PC-3 (cell line): Measurements from ENCODE around the gene DSG4. TPM values are rescaled to one million over a fixed set of nuclear protein-coding genes. Genes with fewer than 3 reads are reported as not detected.

Experiments
- ATAC-seq: fragments of 200-7000 bp; cut with Tn5 transposase; 2 replicates; pipeline ENCODE4 v1.9.1; 2020; ENCODE audit warnings: mild to moderate bottlenecking, moderate library complexity
- BruUV-seq: library from RNA; stranded (reverse); fragments of 400-500 nt; replicated peaks from 2 replicates; lab custom pipeline; 2021; lab: Mats Ljungman, UMichigan
- CTCF ChIA-PET: fragments of 300-600 bp; sonication (Branson Sonifier 250); formaldehyde crosslinking; loops from one replicate; lab custom pipeline; 2022; ENCODE audit warnings: antibody characterized with exemption; lab: Charles Lee
- POLR2A ChIA-PET: fragments of 300-600 bp; sonication (Branson Sonifier 250); formaldehyde crosslinking; loops from one replicate; lab custom pipeline; 2022; ENCODE audit warnings: antibody characterized with exemption; ENCODE audit not compliant: unreplicated experiment; lab: Charles Lee
- DNase-seq: peaks from one replicate; pipeline ENCODE4 v3.0.0-alpha.2; 2015
- H2AFZ ChIP-seq: fragments of 300-600 bp; sonication (generic); 2 replicates; pipeline ENCODE4 v1.6.0; 2016; ENCODE audit warnings: antibody characterized with exemption, low read length
- H3F3A ChIP-seq: fragments of 300-600 bp; sonication (generic); one replicate; pipeline ENCODE4 v1.6.0; 2017; ENCODE audit warnings: antibody characterized with exemption, low read length, control low read depth, mild to moderate bottlenecking; ENCODE audit not compliant: unreplicated experiment
- H3K27ac ChIP-seq: fragments of 300-600 bp; sonication (generic); 2 replicates; pipeline ENCODE4 v1.5.1; 2016; ENCODE audit warnings: mild to moderate bottlenecking, low read length
- H3K27me3 ChIP-seq: fragments of 300-600 bp; sonication (generic); 2 replicates; pipeline ENCODE4 v1.6.1; 2016; ENCODE audit warnings: low read length, mixed read lengths
- H3K36me3 ChIP-seq: fragments of 300-600 bp; sonication (generic); 2 replicates; pipeline ENCODE4 v1.6.1; 2016; ENCODE audit warnings: low read depth, mixed run types, low read length, mixed read lengths
- H3K4me1 ChIP-seq: fragments of 300-600 bp; sonication (generic); 2 replicates; pipeline ENCODE4 v1.5.1; 2016; ENCODE audit warnings: low read length; ENCODE audit not compliant: insufficient read depth
- H3K4me2 ChIP-seq: fragments of 300-600 bp; sonication (generic); 2 replicates; pipeline ENCODE4 v1.6.0; 2016; ENCODE audit warnings: low read length
- H3K4me3 ChIP-seq: fragments of 300-600 bp; sonication (generic); 2 replicates; pipeline ENCODE4 v1.5.1; 2016; ENCODE audit warnings: mild to moderate bottlenecking, low read length, mixed read lengths
- H3K79me2 ChIP-seq: fragments of 300-600 bp; sonication (generic); 2 replicates; pipeline ENCODE4 v1.6.1; 2017; ENCODE audit warnings: low read length, mixed read lengths
- H3K9ac ChIP-seq: fragments of 300-600 bp; sonication (generic); 2 replicates; pipeline ENCODE4 v1.6.0; 2016; ENCODE audit warnings: mild to moderate bottlenecking, low read length
- H3K9me2 ChIP-seq: fragments of 300-600 bp; sonication (generic); replicated peaks from 2 replicates; pipeline ENCODE4 v1.6.1; 2016; ENCODE audit warnings: mixed run types, low read length, mixed read lengths
- H3K9me3 ChIP-seq: fragments of 300-600 bp; sonication (generic); 2 replicates; pipeline ENCODE4 v1.6.1; 2016; ENCODE audit warnings: low read length, mixed read lengths
- H4K20me1 ChIP-seq: fragments of 300-600 bp; sonication (generic); 2 replicates; pipeline ENCODE4 v1.6.1; 2016; ENCODE audit warnings: low read length, mixed read lengths
- CTCF ChIP-seq: fragments of 300-600 bp; sonication (generic); conservative IDR thresholded peaks from 2 replicates; pipeline ENCODE4 v1.5.1; 2017; ENCODE audit warnings: antibody characterized with exemption, low read depth, mild to moderate bottlenecking, low read length
- EZH2 ChIP-seq: fragments of 300-600 bp; sonication (generic); IDR thresholded peaks from one replicate; pipeline ENCODE4 v1.6.1; 2017; ENCODE audit warnings: antibody characterized with exemption, mild to moderate bottlenecking, low read length; ENCODE audit not compliant: unreplicated experiment
- EZH2phosphoT487 ChIP-seq: fragments of 300-600 bp; sonication (generic); IDR thresholded peaks from 2 replicates; pipeline ENCODE4 v1.6.1; 2018; ENCODE audit warnings: mild to moderate bottlenecking, antibody characterized with exemption, low read length, borderline replicate concordance
- intact Hi-C: fragments of 100-400 bp; cut with micrococcal nuclease; formaldehyde crosslinking; loops from 2 replicates; pipeline ENCODE4 v1.9.0; 2023
- total RNA-seq: library from RNA; depleted of rRNA; stranded (reverse); fragments of >200 nt; gene quantifications from 2 replicates; pipeline ENCODE4 v1.2.3, GENCODE V29; 2014

DSG4 gene
- total RNA-seq, 1 experiment from 2014 or later: 0.04 TPM

DNA sequence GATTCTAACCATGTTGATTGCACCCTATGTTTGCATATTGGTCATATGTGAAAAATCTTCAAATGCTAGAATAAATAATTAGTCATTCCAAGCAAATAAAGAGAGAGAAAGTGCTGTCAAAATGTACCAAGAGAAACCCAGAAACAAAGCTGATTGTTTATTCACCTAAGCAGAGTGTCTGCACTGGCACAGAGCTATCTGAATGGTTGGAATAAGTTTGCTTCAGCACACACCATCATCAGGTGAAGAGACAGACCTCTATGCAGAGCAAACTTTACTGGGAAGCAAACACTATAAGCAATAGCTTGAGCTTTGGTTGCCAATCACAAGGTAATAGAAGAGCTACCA, 25.4 kb downstream of the DSG4 start:
- no peaks in the 10 kb centered on the region for H3K27me3 ChIP-seq
- intact Hi-C loops: loop anchor here (10.0 kb wide), 2 partner anchors 197 to 387 kb away; no protein-coding TSS in a partner anchor
- no peaks in the 10 kb centered on the region for H3F3A ChIP-seq
- no TSS peak for BruUV-seq
- no peaks in the 10 kb centered on the region for H3K79me2 ChIP-seq
- peaks cover 28% of the 10 kb centered on the region for H3K4me1 ChIP-seq
- no peaks in the 10 kb centered on the region for H4K20me1 ChIP-seq
- ATAC-seq (peak; percentile 80), DNase-seq (peak; percentile 48)
- ChIA-PET CTCF (interaction anchor here (0.6 to 0.7 kb wide), 3 partner anchors 22 to 158 kb away, joined by 3 read pairs; no protein-coding TSS in a partner anchor), POLR2A (interaction anchor here (0.6 to 0.7 kb wide), 4 partner anchors 77 to 1121 kb away, joined by 3 to 5 read pairs (median 3); no protein-coding TSS in a partner anchor)
- TF ChIP-seq CTCF (no peak), EZH2phosphoT487 (no peak), EZH2 (no peak)
- no peak overlapping the region; the same call in 1 of the 2 replicates for H3K4me3 ChIP-seq
- H3K9me3 ChIP-seq: no peaks in the 10 kb centered on the region
- no peaks in the 10 kb centered on the region for H3K9me2 ChIP-seq
- H2AFZ ChIP-seq: no peak overlapping the region
- H3K4me2 ChIP-seq: peak overlapping the region; percentile 54
- peak overlapping the region; percentile 80 for H3K27ac ChIP-seq
- no peaks in the 10 kb centered on the region for H3K36me3 ChIP-seq
- H3K9ac ChIP-seq: 0 out of 2 replicates have a peak overlapping the region, but pooled peaks have one; percentile 12

DNA sequence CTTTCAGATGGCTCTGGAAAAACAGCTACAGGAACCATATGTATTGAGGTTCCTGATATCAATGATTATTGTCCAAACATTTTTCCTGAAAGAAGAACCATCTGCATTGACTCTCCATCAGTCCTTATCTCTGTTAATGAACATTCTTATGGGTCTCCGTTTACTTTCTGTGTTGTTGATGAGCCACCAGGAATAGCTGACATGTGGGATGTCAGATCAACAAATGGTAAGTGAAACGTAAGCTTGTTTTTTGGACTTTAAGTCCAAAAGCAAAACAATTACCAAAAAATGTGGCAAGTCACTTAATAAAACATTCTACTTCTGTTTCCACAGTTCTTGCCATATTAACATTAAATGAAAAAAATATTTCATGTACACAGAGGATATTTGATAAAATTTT, 26.8 kb downstream of the DSG4 start:
- Histone ChIP-seq H3K27ac (no peak overlapping the region), H3K9me3 (no peaks in the 10 kb centered on the region), H3K79me2 (no peaks in the 10 kb centered on the region), H3K9me2 (no peaks in the 10 kb centered on the region), H2AFZ (no peak overlapping the region), H4K20me1 (no peaks in the 10 kb centered on the region), H3K4me2 (no peak overlapping the region), H3K36me3 (no peaks in the 10 kb centered on the region), H3F3A (no peaks in the 10 kb centered on the region), H3K4me3 (no peak overlapping the region), H3K9ac (no peak overlapping the region), H3K4me1 (peaks cover 28% of the 10 kb centered on the region), H3K27me3 (no peaks in the 10 kb centered on the region)
- intact Hi-C loops: loop anchor here (10.0 kb wide), 2 partner anchors 199 to 389 kb away; no protein-coding TSS in a partner anchor
- BruUV-seq: no TSS peak
- ChIA-PET POLR2A (no interaction called here), CTCF (no interaction called here)
- TF ChIP-seq CTCF (no peak), EZH2 (no peak), EZH2phosphoT487 (no peak)
- ATAC-seq (no peak), DNase-seq (no peak)

DNA sequence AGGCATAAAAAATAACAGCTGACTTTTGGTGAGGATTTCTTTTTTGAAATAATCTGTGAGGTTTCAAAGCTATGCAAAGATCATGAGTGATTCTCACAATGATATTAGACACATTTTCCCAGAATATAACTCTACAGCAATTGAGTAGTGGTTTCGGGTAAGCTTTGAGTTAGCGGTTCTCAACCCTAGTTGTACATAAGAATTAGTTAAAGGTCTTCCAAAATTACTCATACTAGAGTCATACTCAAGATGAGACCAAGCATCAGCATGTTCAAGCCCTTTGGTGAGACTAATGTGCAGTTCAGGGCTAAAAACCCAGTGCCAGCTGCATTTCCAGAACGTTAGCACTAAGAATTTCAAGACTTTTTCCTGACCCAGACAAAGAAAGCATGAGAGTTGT, 31.1 kb downstream of the DSG4 start:
- ChIA-PET POLR2A (no interaction called here), CTCF (no interaction called here)
- H3K9me2 ChIP-seq: no peaks in the 10 kb centered on the region
- H3K36me3 ChIP-seq: no peaks in the 10 kb centered on the region
- H3F3A ChIP-seq: no peaks in the 10 kb centered on the region
- no peaks in the 10 kb centered on the region for H3K9me3 ChIP-seq
- H3K79me2 ChIP-seq: no peaks in the 10 kb centered on the region
- H3K4me1 ChIP-seq: no peaks in the 10 kb centered on the region; the same call in 1 of the 2 replicates
- no peak overlapping the region for H3K27ac ChIP-seq
- no peaks in the 10 kb centered on the region for H4K20me1 ChIP-seq
- H2AFZ ChIP-seq: no peak overlapping the region
- no TSS peak for BruUV-seq
- no peak overlapping the region for H3K4me3 ChIP-seq
- no peak overlapping the region for H3K9ac ChIP-seq
- no peaks in the 10 kb centered on the region for H3K27me3 ChIP-seq
- TF ChIP-seq EZH2: no peak
- TF ChIP-seq EZH2phosphoT487: no peak
- TF ChIP-seq CTCF: no peak
- no peak overlapping the region for H3K4me2 ChIP-seq
- DNase-seq (no peak), ATAC-seq (no peak)
- intact Hi-C loops: loop anchor here (10.0 kb wide), 2 partner anchors 203 to 393 kb away; no protein-coding TSS in a partner anchor
